Esophagus squamous epithelium (tissue), 5 donors: Measurements from ENCODE around the gene TRIM69. TPM values are rescaled to one million over a fixed set of nuclear protein-coding genes. Genes with fewer than 3 reads are reported as not detected.
"Not testable (repeated sequence)": the region's sequence is repeated elsewhere in the genome, so short reads cannot be mapped to it uniquely, and the experiment has no call there.

ENCODE experiments used
- DNase-seq: peaks from one replicate; lab custom pipeline; 2025; lab: John Stamatoyannopoulos, UW
- H3K27ac ChIP-seq, 4 donors: fragments of 200-600 bp; sonication (generic); one replicate each; pipeline ENCODE4 v1.5.1; 2016 to 2019; ENCODE audit warnings: mild to moderate bottlenecking in 1 of 4
- H3K27me3 ChIP-seq, 4 donors: fragments of 200-600 bp; sonication (generic); 1 replicate in 3 of 4; 2 replicates in 1 of 4; pipeline versions ENCODE4 v1.5.1 to v1.6.0; 2017 to 2021; ENCODE audit warnings: antibody characterized with exemption in 1 of 4
- H3K36me3 ChIP-seq, 3 donors: fragments of 200-600 bp; sonication (generic); one replicate each; pipeline ENCODE4 v1.5.1; 2016 to 2019
- H3K4me1 ChIP-seq, 3 donors: fragments of 200-600 bp; sonication (generic); one replicate each; pipeline ENCODE4 v1.5.1; 2017 to 2019
- H3K4me3 ChIP-seq, 4 donors: fragments of 200-600 bp; sonication (generic); 1 replicate in 3 of 4; 2 replicates in 1 of 4; pipeline ENCODE4 v1.5.1; 2016 to 2019; ENCODE audit warnings: mild to moderate bottlenecking in 2 of 4, moderate library complexity in 1 of 4
- H3K9me3 ChIP-seq, 3 donors: fragments of 200-600 bp; sonication (generic); one replicate each; pipeline ENCODE4 v1.5.1; 2016 to 2019
- POLR2A ChIP-seq, 4 donors: fragments of 450-650 bp; IDR thresholded peaks; one replicate each; pipeline ENCODE4 v1.6.1; 2017; ENCODE audit warnings: antibody characterized with exemption in 4 of 4, mild to moderate bottlenecking in 4 of 4, moderate library complexity in 3 of 4
- WGBS, 2 donors: methylation state at CpG; one replicate each; pipeline ENCODE4 v1.1.5; 2018; 5-methylcytosine and 5-hydroxymethylcytosine counted together
- intact Hi-C: fragments of 100-400 bp; cut with DNase I; formaldehyde crosslinking; loops from one replicate; pipeline ENCODE4 v1.15.0; 2022
- total RNA-seq, 4 donors: library from RNA; depleted of rRNA; stranded (reverse); fragments of >200 nt; gene quantifications; one replicate each; pipeline ENCODE4 v1.1.0, GENCODE V29; 2016
- TF ChIP-seq, protein P1 (sequence below), 6 experiments: fragments of 450-650 bp in 4 of 6; fragments of 200-600 bp in 2 of 6; sonication (generic) in 2 of 6; IDR thresholded peaks; one replicate each; pipeline ENCODE4 v1.5.1; 2016 to 2019; ENCODE audit warnings: antibody characterized with exemption in 6 of 6, mild to moderate bottlenecking in 4 of 6, moderate library complexity in 4 of 6
- donor health status: DM: yes; HTN: yes; CAD: no.

Gene TRIM69
- total RNA-seq, 4 donors from 2014 or later, result 9.4 to 13.6 (median 11.1) TPM

DNA sequence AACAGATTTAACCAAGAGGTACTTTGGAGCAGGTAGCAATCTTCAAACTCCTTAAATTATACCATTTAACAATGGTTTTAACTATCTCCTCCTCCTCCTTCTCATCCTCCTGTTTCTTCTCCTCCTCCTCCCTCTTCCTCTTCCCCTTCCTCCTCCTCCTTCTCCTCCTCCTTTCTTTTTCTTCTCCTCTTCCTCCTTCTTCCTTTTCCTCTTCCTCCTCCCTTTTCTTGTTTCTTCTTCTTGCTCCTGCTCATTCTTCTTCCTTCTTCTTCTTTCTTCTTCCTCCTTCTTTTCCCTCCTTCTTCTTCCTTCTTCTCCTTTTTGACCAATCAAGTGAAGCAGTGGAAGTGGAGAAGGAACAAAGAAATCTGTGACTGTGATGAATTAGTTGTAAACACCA, 39.3 kb upstream of the TRIM69 start:
- intact Hi-C loops, result no loop called here
- DNase-seq, result no peak
- Histone ChIP-seq H3K27me3 (peaks cover 0 to 5% (median 0%) of the 10 kb centered on the region in 4 donors), H3K36me3 (no peaks in the 10 kb centered on the region), H3K4me1 (no peaks in the 10 kb centered on the region), H3K27ac (no peak overlapping the region), H3K4me3 (no peak overlapping the region), H3K9me3 (no peaks in the 10 kb centered on the region)
- TF ChIP-seq POLR2A (IDR thresholded peaks at IDR 0.05), result no peak
- TF ChIP-seq, protein P1, sequence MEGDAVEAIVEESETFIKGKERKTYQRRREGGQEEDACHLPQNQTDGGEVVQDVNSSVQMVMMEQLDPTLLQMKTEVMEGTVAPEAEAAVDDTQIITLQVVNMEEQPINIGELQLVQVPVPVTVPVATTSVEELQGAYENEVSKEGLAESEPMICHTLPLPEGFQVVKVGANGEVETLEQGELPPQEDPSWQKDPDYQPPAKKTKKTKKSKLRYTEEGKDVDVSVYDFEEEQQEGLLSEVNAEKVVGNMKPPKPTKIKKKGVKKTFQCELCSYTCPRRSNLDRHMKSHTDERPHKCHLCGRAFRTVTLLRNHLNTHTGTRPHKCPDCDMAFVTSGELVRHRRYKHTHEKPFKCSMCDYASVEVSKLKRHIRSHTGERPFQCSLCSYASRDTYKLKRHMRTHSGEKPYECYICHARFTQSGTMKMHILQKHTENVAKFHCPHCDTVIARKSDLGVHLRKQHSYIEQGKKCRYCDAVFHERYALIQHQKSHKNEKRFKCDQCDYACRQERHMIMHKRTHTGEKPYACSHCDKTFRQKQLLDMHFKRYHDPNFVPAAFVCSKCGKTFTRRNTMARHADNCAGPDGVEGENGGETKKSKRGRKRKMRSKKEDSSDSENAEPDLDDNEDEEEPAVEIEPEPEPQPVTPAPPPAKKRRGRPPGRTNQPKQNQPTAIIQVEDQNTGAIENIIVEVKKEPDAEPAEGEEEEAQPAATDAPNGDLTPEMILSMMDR (IDR thresholded peaks at IDR 0.05), result no peak

- Histone ChIP-seq H3K36me3 (no peaks in the 10 kb centered on the region), H3K27me3 (peaks cover 0 to 5% (median 0%) of the 10 kb centered on the region in 4 donors), H3K9me3 (peaks cover 0 to 6% (median 0%) of the 10 kb centered on the region in 3 donors), H3K4me1 (no peaks in the 10 kb centered on the region), H3K27ac (no peak overlapping the region), H3K4me3 (no peak overlapping the region)
- intact Hi-C loops, result no loop called here
- no peak for TF ChIP-seq POLR2A (IDR thresholded peaks at IDR 0.05)
- TF ChIP-seq, protein P1 (IDR thresholded peaks at IDR 0.05), result no peak
- 83 to 89% methylated on average over 2 of the region's 2 CpGs for WGBS, 2 donors
- no peak for DNase-seq
Measured at GRCh38 chr15:44698641-44699040, 37.7 kb upstream of the TRIM69 start.

DNA sequence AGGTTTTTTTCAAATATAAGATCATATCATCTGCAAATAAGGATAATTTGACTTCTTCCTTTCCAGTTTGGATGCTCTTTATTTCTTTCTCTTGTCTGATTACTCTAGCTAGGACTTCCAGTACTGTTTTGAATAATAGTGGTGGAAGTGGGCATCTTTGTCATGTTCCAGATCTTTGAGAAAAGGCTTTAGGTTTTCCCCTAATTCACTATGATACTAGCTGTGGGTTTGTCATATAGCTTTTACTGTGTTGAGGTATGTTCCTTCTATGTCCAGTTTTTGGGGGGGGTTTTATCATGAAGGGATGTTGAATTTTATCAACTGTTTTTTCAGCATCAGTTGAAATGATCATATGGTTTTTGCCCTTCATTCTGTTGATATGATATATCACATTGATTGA, 35.7 kb upstream of the TRIM69 start:
- H3K27ac ChIP-seq, intact Hi-C loops, DNase-seq, H3K4me1 ChIP-seq, H3K4me3 ChIP-seq, H3K27me3 ChIP-seq, H3K36me3 ChIP-seq, H3K9me3 ChIP-seq: not testable (repeated sequence)

- Histone ChIP-seq H3K36me3 (no peaks in the 10 kb centered on the region), H3K4me3 (no peak overlapping the region), H3K9me3 (peaks cover 0 to 6% (median 0%) of the 10 kb centered on the region in 3 donors), H3K27me3 (no peaks in the 10 kb centered on the region), H3K27ac (no peak overlapping the region), H3K4me1 (peaks cover 0 to 17% (median 0%) of the 10 kb centered on the region in 3 donors)
- intact Hi-C loops, result no loop called here
- TF ChIP-seq, protein P1 (IDR thresholded peaks at IDR 0.05), result no peak
- no peak for TF ChIP-seq POLR2A (IDR thresholded peaks at IDR 0.05)
- 62 to 100% methylated on average over 1 of the region's 1 CpG for whole genome bisulfite sequencing, 2 donors
- no peak for DNase-seq
Measured at GRCh38 chr15:44705986-44706385, 30.3 kb upstream of the TRIM69 start.

- intact Hi-C loops, result no loop called here
- 100% methylated on average over 2 of the region's 2 CpGs; no CpG with 5 or more reads in 1 of the 2 donors for WGBS, 2 donors
- no peak for DNase-seq
- Histone ChIP-seq H3K4me3 (no peak overlapping the region), H3K27me3 (no peaks in the 10 kb centered on the region), H3K4me1 (peaks cover 0 to 17% (median 0%) of the 10 kb centered on the region in 3 donors), H3K36me3 (no peaks in the 10 kb centered on the region), H3K9me3 (peaks cover 0 to 6% (median 0%) of the 10 kb centered on the region in 3 donors), H3K27ac (no peak overlapping the region)
- TF ChIP-seq POLR2A (IDR thresholded peaks at IDR 0.05), result no peak
- TF ChIP-seq, protein P1 (IDR thresholded peaks at IDR 0.05), result no peak
Measured at GRCh38 chr15:44706401-44706800, 29.9 kb upstream of the TRIM69 start.
